Trophoblast cell (in vitro differentiated cells and primary cell): ENCODE data around the gene BLTP3B.

Experiments
- DNase-seq, 2 donors: peaks; one replicate each; pipeline ENCODE4 v3.0.0-alpha.2; 2016
- H2AFZ ChIP-seq: 2 replicates; pipeline ENCODE4 v1.6.1; 2013; ENCODE audit warnings: low read length, moderate library complexity, mild to moderate bottlenecking; ENCODE audit not compliant: insufficient read depth, poor library complexity
- H2AK5ac ChIP-seq: 2 replicates; pipeline ENCODE4 v1.6.1; 2013; ENCODE audit warnings: mild to moderate bottlenecking, low read length
- H2BK120ac ChIP-seq: 2 replicates; pipeline ENCODE4 v1.6.1; 2013; ENCODE audit warnings: low read length, mild to moderate bottlenecking, moderate library complexity; ENCODE audit not compliant: insufficient read depth, poor library complexity
- H2BK12ac ChIP-seq: 2 replicates; pipeline ENCODE4 v1.6.1; 2013; ENCODE audit warnings: mild to moderate bottlenecking, low read length, moderate library complexity
- H2BK5ac ChIP-seq: 2 replicates; pipeline ENCODE4 v1.6.1; 2013; ENCODE audit warnings: low read length, low read depth, moderate library complexity, mild to moderate bottlenecking; ENCODE audit not compliant: poor library complexity
- H3K14ac ChIP-seq: 2 replicates; pipeline ENCODE4 v1.6.1; 2013; ENCODE audit warnings: mild to moderate bottlenecking, low read length
- H3K18ac ChIP-seq: 2 replicates; pipeline ENCODE4 v1.6.1; 2013; ENCODE audit warnings: mild to moderate bottlenecking, low read length
- H3K23ac ChIP-seq: 2 replicates; pipeline ENCODE4 v1.6.1; 2013; ENCODE audit warnings: low read length
- H3K27ac ChIP-seq: 2 replicates; pipeline ENCODE4 v1.5.1; 2013; ENCODE audit warnings: low read depth, mild to moderate bottlenecking, inconsistent platforms, low read length, moderate library complexity
- H3K27me3 ChIP-seq: 2 replicates; pipeline ENCODE4 v1.6.1; 2013; ENCODE audit warnings: inconsistent platforms, mild to moderate bottlenecking, low read length, moderate library complexity; ENCODE audit not compliant: insufficient read depth
- H3K36me3 ChIP-seq, 2 experiments: 1 replicate in 1 of 2; 2 replicates in 1 of 2; pipeline ENCODE4 v1.6.1; 2013; ENCODE audit warnings: low read length in 2 of 2, mild to moderate bottlenecking in 2 of 2, moderate library complexity in 1 of 2; ENCODE audit not compliant: insufficient read depth in 2 of 2, control insufficient read depth in 1 of 2
- H3K4ac ChIP-seq: 2 replicates; pipeline ENCODE4 v1.6.1; 2013; ENCODE audit warnings: low read depth, mild to moderate bottlenecking, low read length, moderate library complexity
- H3K4me1 ChIP-seq, 2 experiments: 1 replicate in 1 of 2; 2 replicates in 1 of 2; pipeline ENCODE4 v1.6.1; 2013; ENCODE audit warnings: low read length in 2 of 2, mild to moderate bottlenecking in 2 of 2, moderate library complexity in 1 of 2; ENCODE audit not compliant: insufficient read depth in 2 of 2, control insufficient read depth in 1 of 2
- H3K4me2 ChIP-seq: 2 replicates; pipeline ENCODE4 v1.6.1; 2013; ENCODE audit warnings: inconsistent platforms, mild to moderate bottlenecking, low read length, moderate library complexity
- H3K4me3 ChIP-seq: 2 replicates; pipeline ENCODE4 v1.5.1; 2013; ENCODE audit warnings: mild to moderate bottlenecking, low read depth, low read length, inconsistent platforms
- H3K79me1 ChIP-seq: one replicate; pipeline ENCODE4 v1.6.1; 2013; ENCODE audit warnings: low read length
- H3K79me2 ChIP-seq: 2 replicates; pipeline ENCODE4 v1.6.1; 2013; ENCODE audit warnings: low read length, mild to moderate bottlenecking; ENCODE audit not compliant: control insufficient read depth, insufficient read depth, poor library complexity
- H3K9ac ChIP-seq: 2 replicates; pipeline ENCODE4 v1.6.1; 2013; ENCODE audit warnings: mild to moderate bottlenecking, low read length
- H3K9me3 ChIP-seq: 2 replicates; pipeline ENCODE4 v1.6.1; 2013; ENCODE audit warnings: low read depth, mild to moderate bottlenecking, control low read depth, inconsistent platforms, low read length; ENCODE audit not compliant: insufficient read depth
- H4K12ac ChIP-seq: 2 replicates; pipeline ENCODE4 v1.6.1; 2013; ENCODE audit warnings: low read depth, mild to moderate bottlenecking, low read length, moderate library complexity
- H4K8ac ChIP-seq: 2 replicates; pipeline ENCODE4 v1.6.1; 2013; ENCODE audit warnings: low read depth, mild to moderate bottlenecking, low read length, moderate library complexity
- H4K91ac ChIP-seq: one replicate; pipeline ENCODE4 v1.6.1; 2013; ENCODE audit warnings: low read depth, mild to moderate bottlenecking, low read length, moderate library complexity
- WGBS: extraction: QIAGEN DNeasy Blood & Tissue Kit; methylation state at CpG from one replicate; pipeline ENCODE4 v1.1.7; 2013; ENCODE audit warnings: missing lambda C conversion rate; ENCODE audit not compliant: insufficient read length, insufficient coverage; ENCODE audit errors: extremely low coverage; 5-methylcytosine and 5-hydroxymethylcytosine counted together

The BLTP3B gene

GRCh38 chr12:100168562-100168961 lies 25.9 kb upstream of the BLTP3B start:
- no CpG with 5 or more reads among the region's 4 CpGs for WGBS

DNA sequence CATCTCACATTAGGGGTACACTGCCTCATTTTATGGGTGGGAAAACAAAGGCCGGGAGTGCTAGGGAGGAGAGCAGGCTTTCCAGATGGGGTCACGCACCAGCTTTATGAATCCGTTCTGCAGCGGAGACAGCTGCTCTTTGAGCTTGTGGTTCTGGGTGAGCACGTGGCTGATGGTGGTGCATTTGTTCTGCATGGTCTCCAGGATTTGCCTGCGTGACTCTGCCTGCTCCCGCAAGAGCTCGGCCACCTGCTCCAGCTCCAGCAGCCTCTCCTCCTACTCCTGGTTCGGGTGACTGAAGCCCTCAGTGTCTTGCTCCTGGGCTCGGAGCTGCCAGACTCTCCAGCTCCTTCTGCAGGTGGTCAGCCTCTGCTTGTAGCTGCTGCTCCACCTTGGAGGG lies 23.6 kb upstream of the BLTP3B start:
- Histone ChIP-seq H2BK5ac (no peak overlapping the region), H3K18ac (no peak overlapping the region), H3K27me3 (no peaks in the 10 kb centered on the region), H3K79me2 (no peaks in the 10 kb centered on the region), H2AFZ (no peak overlapping the region), H3K4me2 (no peak overlapping the region), H4K12ac (no peak overlapping the region), H4K91ac (no peak overlapping the region), H3K9ac (no peak overlapping the region), H3K27ac (no peak overlapping the region), H3K14ac (no peak overlapping the region), H3K4me3 (no peak overlapping the region), H3K4ac (no peak overlapping the region), H2AK5ac (no peak overlapping the region), H3K4me1 (peaks cover 15 to 16% of the 10 kb centered on the region in 2 experiments), H2BK120ac (no peak overlapping the region), H4K8ac (no peak overlapping the region), H3K36me3 (no peaks in the 10 kb centered on the region), H2BK12ac (no peak overlapping the region), H3K9me3 (peaks cover 4% of the 10 kb centered on the region), H3K23ac (no peak overlapping the region), H3K79me1 (peaks cover 5% of the 10 kb centered on the region)
- WGBS: no CpG with 5 or more reads among the region's 10 CpGs
- DNase-seq: no peak

More at GRCh38 chr12:100168562-100168961, 25.9 kb upstream of the BLTP3B start:
- no peak overlapping the region for H2BK5ac ChIP-seq
- H3K4ac ChIP-seq: no peak overlapping the region
- H3K4me3 ChIP-seq: no peak overlapping the region
- DNase-seq: peak; percentile 85 to 88
- no peak overlapping the region for H2AK5ac ChIP-seq
- H3K4me1 ChIP-seq: peaks cover 12 to 16% of the 10 kb centered on the region in 2 experiments
- H3K79me2 ChIP-seq: no peaks in the 10 kb centered on the region
- H3K23ac ChIP-seq: no peak overlapping the region
- H3K14ac ChIP-seq: no peak overlapping the region
- no peak overlapping the region for H3K27ac ChIP-seq
- peaks cover 4% of the 10 kb centered on the region for H3K9me3 ChIP-seq
- H2BK120ac ChIP-seq: no peak overlapping the region
- H2BK12ac ChIP-seq: no peak overlapping the region
- H3K18ac ChIP-seq: no peak overlapping the region
- H3K36me3 ChIP-seq: no peaks in the 10 kb centered on the region
- no peak overlapping the region for H4K91ac ChIP-seq
- peaks cover 5% of the 10 kb centered on the region for H3K79me1 ChIP-seq
- no peak overlapping the region for H3K4me2 ChIP-seq
- H4K12ac ChIP-seq: no peak overlapping the region
- no peak overlapping the region for H3K9ac ChIP-seq
- no peaks in the 10 kb centered on the region for H3K27me3 ChIP-seq
- no peak overlapping the region for H4K8ac ChIP-seq
- H2AFZ ChIP-seq: no peak overlapping the region

- H4K8ac ChIP-seq: no peak overlapping the region
- no peak overlapping the region for H4K91ac ChIP-seq
- H3K9me3 ChIP-seq: peaks cover 4% of the 10 kb centered on the region
- H3K27me3 ChIP-seq: no peaks in the 10 kb centered on the region
- H3K9ac ChIP-seq: no peak overlapping the region
- no peak overlapping the region for H2BK5ac ChIP-seq
- no peak for DNase-seq
- H3K27ac ChIP-seq: no peak overlapping the region
- H2AFZ ChIP-seq: no peak overlapping the region
- WGBS: no CpG with 5 or more reads among the region's 3 CpGs
- peaks cover 15% of the 10 kb centered on the region in 2 experiments for H3K4me1 ChIP-seq
- H3K14ac ChIP-seq: no peak overlapping the region
- no peak overlapping the region for H2AK5ac ChIP-seq
- no peak overlapping the region for H2BK12ac ChIP-seq
- no peak overlapping the region for H3K23ac ChIP-seq
- no peak overlapping the region for H3K4ac ChIP-seq
- no peaks in the 10 kb centered on the region for H3K36me3 ChIP-seq
- no peak overlapping the region for H2BK120ac ChIP-seq
- H4K12ac ChIP-seq: no peak overlapping the region
- H3K79me2 ChIP-seq: no peaks in the 10 kb centered on the region
- H3K18ac ChIP-seq: no peak overlapping the region
- H3K79me1 ChIP-seq: peaks cover 5% of the 10 kb centered on the region
- no peak overlapping the region for H3K4me2 ChIP-seq
- H3K4me3 ChIP-seq: no peak overlapping the region
These were observed 22.7 kb upstream of the BLTP3B start for GRCh38 chr12:100165356-100165755.

DNA sequence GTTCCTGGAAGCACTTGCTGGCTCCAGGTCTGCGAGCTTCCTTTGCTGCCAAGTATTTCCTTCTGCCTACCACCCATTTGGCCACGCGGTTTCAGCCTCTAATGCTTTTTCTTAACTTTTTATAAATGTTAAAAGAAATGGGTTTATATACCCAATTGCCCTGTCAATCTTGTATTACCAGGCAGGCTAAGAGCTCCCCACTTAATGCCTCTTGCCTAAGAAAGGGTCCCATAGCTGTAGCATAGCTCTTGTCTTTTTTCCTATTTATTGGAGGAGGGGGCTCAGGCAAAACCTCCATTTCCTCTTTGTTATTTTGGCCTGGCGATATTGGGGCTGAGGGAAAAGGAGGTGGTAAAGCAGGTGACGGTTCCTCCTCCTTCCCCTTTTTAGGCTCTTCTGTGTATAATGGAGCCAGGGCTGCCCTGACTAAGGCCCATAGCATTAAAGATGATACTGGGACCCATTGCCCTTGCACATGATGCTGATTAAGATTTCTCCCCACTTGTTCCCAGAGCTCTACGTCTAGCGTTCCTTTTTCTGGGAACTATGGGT lies 21.6 kb upstream of the BLTP3B start:
- Histone ChIP-seq H2AFZ (no peak overlapping the region), H2AK5ac (no peak overlapping the region), H4K12ac (no peak overlapping the region)

More for the DNA sequence above, 21.6 kb upstream of the BLTP3B start:
- Histone ChIP-seq H3K4me2 (peak overlapping the region; percentile 28), H3K27ac (peak overlapping the region; percentile 10), H2BK120ac (peak overlapping the region; percentile 27), H4K91ac (no peak overlapping the region), H3K79me2 (no peaks in the 10 kb centered on the region), H3K4me3 (no peak overlapping the region), H3K9ac (no peak overlapping the region), H3K4ac (no peak overlapping the region), H2BK5ac (no peak overlapping the region), H3K4me1 (peaks cover 12 to 15% of the 10 kb centered on the region in 2 experiments), H4K8ac (peak overlapping the region; percentile 18), H3K18ac (no peak overlapping the region), H3K79me1 (peaks cover 5% of the 10 kb centered on the region), H2BK12ac (peak overlapping the region; percentile 14), H3K27me3 (no peaks in the 10 kb centered on the region), H3K23ac (no peak overlapping the region), H3K14ac (no peak overlapping the region), H3K36me3 (no peaks in the 10 kb centered on the region), H3K9me3 (peaks cover 4% of the 10 kb centered on the region)
- no CpG with 5 or more reads among the region's 7 CpGs for WGBS
- no peak for DNase-seq
